ENCODE data around the gene RNF121. TPM values are rescaled to one million over a fixed set of nuclear protein-coding genes. Genes with fewer than 3 reads are reported as not detected.

The RNF121 gene
- total and polyA plus RNA-seq, 4 donors, result 27.6 to 40.6 (median 34.2) TPM

GRCh38 chr11:71933141-71933933, 4.5 kb downstream of the RNF121 start:
- peaks cover 8% of the 10 kb centered on the region for H3K4me1 ChIP-seq (ENCODE audit: control insufficient read depth, insufficient read depth, low read length)
- H3K27me3 ChIP-seq (ENCODE audit: control insufficient read depth, insufficient read depth, low read length), result no peaks in the 10 kb centered on the region
- no peaks in the 10 kb centered on the region for H3K9me3 ChIP-seq (ENCODE audit: control insufficient read depth, insufficient read depth, low read length)
- H3K27ac ChIP-seq (ENCODE audit: low read depth, low read length), result no peak overlapping the region
- no peaks in the 10 kb centered on the region for H3K36me3 ChIP-seq (ENCODE audit: control insufficient read depth, insufficient read depth, low read length)
- H3K4me3 ChIP-seq (ENCODE audit: low read depth, low read length), result no peak overlapping the region
- DNase-seq (ENCODE audit: low read depth in 4 of 6, low spot score in 6 of 6), result no peak
- WGBS (ENCODE audit: insufficient coverage), result 92% methylated on average over 1 of the region's 4 CpGs

DNA sequence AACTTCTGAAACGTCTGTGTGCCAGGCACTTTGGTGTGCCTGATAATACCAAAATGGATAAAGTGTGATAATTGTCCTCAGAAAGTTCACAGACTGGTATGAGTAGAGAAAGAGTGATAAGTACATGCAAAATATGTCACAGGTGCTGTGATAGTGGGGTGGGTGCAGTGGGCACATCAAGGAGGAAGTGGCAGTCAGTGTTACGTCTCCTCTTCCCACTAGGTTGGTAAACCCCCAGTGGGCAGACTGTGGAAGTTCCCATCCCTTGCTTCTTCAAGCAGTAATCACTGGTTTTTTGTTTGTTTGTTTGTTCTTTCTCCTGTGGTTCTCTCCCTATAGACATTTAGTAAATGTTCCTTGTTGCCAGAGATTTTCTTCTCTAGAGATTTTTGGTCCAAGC, 5.4 kb downstream of the RNF121 start:
- Histone ChIP-seq H3K4me1 (ENCODE audit: control insufficient read depth, insufficient read depth, low read length) (peaks cover 10% of the 10 kb centered on the region), H3K36me3 (ENCODE audit: control insufficient read depth, insufficient read depth, low read length) (no peaks in the 10 kb centered on the region), H3K9me3 (ENCODE audit: control insufficient read depth, insufficient read depth, low read length) (no peaks in the 10 kb centered on the region), H3K4me3 (ENCODE audit: low read depth, low read length) (no peak overlapping the region), H3K27me3 (ENCODE audit: control insufficient read depth, insufficient read depth, low read length) (no peaks in the 10 kb centered on the region), H3K27ac (ENCODE audit: low read depth, low read length) (no peak overlapping the region)
- DNase-seq (ENCODE audit: low read depth in 4 of 6, low spot score in 6 of 6), result no peak
- no CpG with 5 or more reads among the region's 2 CpGs for WGBS (ENCODE audit: insufficient coverage)

DNA sequence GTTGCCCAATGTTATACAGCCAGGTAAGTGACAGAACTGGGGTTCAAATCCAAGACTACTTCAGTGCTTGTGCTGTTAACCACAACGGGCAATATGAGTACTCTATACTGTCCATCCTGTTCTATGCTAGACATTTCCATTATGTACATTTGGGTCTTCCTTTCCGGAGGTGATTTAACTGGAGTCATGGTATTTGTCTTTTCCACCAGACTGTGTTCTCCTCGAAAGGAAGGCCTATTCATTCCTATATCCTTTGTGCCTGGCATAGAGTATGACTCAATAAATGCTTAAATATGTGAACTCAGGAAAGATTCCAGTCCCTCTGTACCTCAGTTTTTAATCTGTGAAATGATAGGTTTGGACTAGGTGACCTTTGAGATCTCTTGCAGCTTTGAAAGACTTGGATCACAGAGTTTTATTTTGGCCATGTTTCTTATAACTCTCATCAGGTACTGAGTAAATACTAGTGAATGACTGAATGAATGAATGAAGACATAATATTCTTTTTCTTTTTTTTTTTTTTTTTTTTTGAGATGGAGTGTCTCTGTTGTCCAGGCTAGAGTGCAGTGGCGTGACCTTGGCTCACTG, 6.6 kb downstream of the RNF121 start:
- no peaks in the 10 kb centered on the region for H3K9me3 ChIP-seq (ENCODE audit: control insufficient read depth, insufficient read depth, low read length)
- H3K4me3 ChIP-seq (ENCODE audit: low read depth, low read length), result no peak overlapping the region
- WGBS (ENCODE audit: insufficient coverage), result 100% methylated on average over 1 of the region's 4 CpGs
- H3K4me1 ChIP-seq (ENCODE audit: control insufficient read depth, insufficient read depth, low read length), result peaks cover 10% of the 10 kb centered on the region
- no peaks in the 10 kb centered on the region for H3K36me3 ChIP-seq (ENCODE audit: control insufficient read depth, insufficient read depth, low read length)
- no peak overlapping the region for H3K27ac ChIP-seq (ENCODE audit: low read depth, low read length)
- H3K27me3 ChIP-seq (ENCODE audit: control insufficient read depth, insufficient read depth, low read length), result no peaks in the 10 kb centered on the region
- DNase-seq (ENCODE audit: low read depth in 4 of 6, low spot score in 6 of 6), result no peak

DNA sequence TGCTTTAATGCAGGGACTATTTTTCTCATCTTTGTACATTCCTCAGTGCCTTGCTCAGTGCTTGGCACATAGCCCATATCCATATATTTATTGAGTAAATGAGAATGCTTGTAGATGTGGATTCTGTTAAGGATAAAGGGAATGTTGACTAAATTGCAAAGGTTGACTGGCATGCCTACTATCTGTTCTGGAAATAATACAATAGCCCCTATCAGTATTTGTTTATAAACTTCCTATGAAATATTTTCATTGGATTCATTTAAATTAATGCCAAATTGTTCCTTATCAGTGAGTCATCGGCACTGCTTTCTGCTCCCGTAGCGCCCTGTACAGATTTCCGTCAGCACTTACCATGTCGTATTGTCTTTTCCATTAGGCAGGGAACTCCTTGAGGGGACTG, 8.0 kb downstream of the RNF121 start:
- Histone ChIP-seq H3K4me1 (ENCODE audit: control insufficient read depth, insufficient read depth, low read length) (peaks cover 10% of the 10 kb centered on the region), H3K27me3 (ENCODE audit: control insufficient read depth, insufficient read depth, low read length) (no peaks in the 10 kb centered on the region), H3K27ac (ENCODE audit: low read depth, low read length) (no peak overlapping the region), H3K9me3 (ENCODE audit: control insufficient read depth, insufficient read depth, low read length) (no peaks in the 10 kb centered on the region), H3K36me3 (ENCODE audit: control insufficient read depth, insufficient read depth, low read length) (no peaks in the 10 kb centered on the region), H3K4me3 (ENCODE audit: low read depth, low read length) (no peak overlapping the region)
- 70% methylated on average over 4 of the region's 5 CpGs for WGBS (ENCODE audit: insufficient coverage)
- no peak for DNase-seq (ENCODE audit: low read depth in 4 of 6, low spot score in 6 of 6)

- Histone ChIP-seq H3K9me3 (ENCODE audit: control insufficient read depth, insufficient read depth, low read length) (no peaks in the 10 kb centered on the region), H3K27me3 (ENCODE audit: control insufficient read depth, insufficient read depth, low read length) (no peaks in the 10 kb centered on the region), H3K4me1 (ENCODE audit: control insufficient read depth, insufficient read depth, low read length) (peaks cover 10% of the 10 kb centered on the region), H3K27ac (ENCODE audit: low read depth, low read length) (no peak overlapping the region), H3K36me3 (ENCODE audit: control insufficient read depth, insufficient read depth, low read length) (no peaks in the 10 kb centered on the region), H3K4me3 (ENCODE audit: low read depth, low read length) (no peak overlapping the region)
- peak in 5 of 6 donors; percentile 8 to 51 (median 20) for DNase-seq (ENCODE audit: low read depth in 4 of 6, low spot score in 6 of 6)
- WGBS (ENCODE audit: insufficient coverage), result no CpG with 5 or more reads among the region's 1 CpG
These were observed 9.0 kb downstream of the RNF121 start for GRCh38 chr11:71937826-71938225.

GRCh38 chr11:71940561-71941219, 11.8 kb downstream of the RNF121 start:
- 69% methylated on average over 6 of the region's 6 CpGs for WGBS (ENCODE audit: insufficient coverage)
- Histone ChIP-seq H3K36me3 (ENCODE audit: control insufficient read depth, insufficient read depth, low read length) (no peaks in the 10 kb centered on the region), H3K27ac (ENCODE audit: low read depth, low read length) (no peak overlapping the region), H3K9me3 (ENCODE audit: control insufficient read depth, insufficient read depth, low read length) (no peaks in the 10 kb centered on the region), H3K27me3 (ENCODE audit: control insufficient read depth, insufficient read depth, low read length) (no peaks in the 10 kb centered on the region), H3K4me1 (ENCODE audit: control insufficient read depth, insufficient read depth, low read length) (peaks cover 10% of the 10 kb centered on the region), H3K4me3 (ENCODE audit: low read depth, low read length) (no peak overlapping the region)
- peak in 2 of 6 donors; percentile 4 to 32 for DNase-seq (ENCODE audit: low read depth in 4 of 6, low spot score in 6 of 6)

DNA sequence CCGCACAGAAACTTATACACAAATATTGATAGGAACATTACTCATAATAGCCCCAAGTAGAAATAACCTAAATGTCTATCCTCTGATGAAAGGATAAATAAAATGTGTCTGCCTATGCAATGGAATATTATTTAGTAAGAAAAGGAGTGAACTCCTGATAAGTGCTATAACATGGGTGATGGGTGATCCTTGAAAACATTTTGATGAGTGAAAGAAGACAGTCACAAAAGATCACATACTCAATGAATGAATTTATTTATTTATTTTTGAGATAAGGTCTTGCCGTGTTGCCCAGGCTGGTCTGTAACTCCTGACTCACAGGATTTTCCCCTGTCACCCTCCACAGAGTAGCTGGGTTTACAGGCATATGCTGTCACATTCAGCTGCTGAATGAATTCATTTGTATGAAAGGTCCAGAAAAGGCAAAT, 17.3 kb downstream of the RNF121 start:
- Histone ChIP-seq H3K36me3 (ENCODE audit: control insufficient read depth, insufficient read depth, low read length) (peaks cover 4% of the 10 kb centered on the region), H3K27me3 (ENCODE audit: control insufficient read depth, insufficient read depth, low read length) (no peaks in the 10 kb centered on the region), H3K4me3 (ENCODE audit: low read depth, low read length) (no peak overlapping the region), H3K27ac (ENCODE audit: low read depth, low read length) (no peak overlapping the region), H3K4me1 (ENCODE audit: control insufficient read depth, insufficient read depth, low read length) (no peaks in the 10 kb centered on the region), H3K9me3 (ENCODE audit: control insufficient read depth, insufficient read depth, low read length) (no peaks in the 10 kb centered on the region)
- no CpG with 5 or more reads among the region's 2 CpGs for WGBS (ENCODE audit: insufficient coverage)
- DNase-seq (ENCODE audit: low read depth in 4 of 6, low spot score in 6 of 6), result no peak

DNA sequence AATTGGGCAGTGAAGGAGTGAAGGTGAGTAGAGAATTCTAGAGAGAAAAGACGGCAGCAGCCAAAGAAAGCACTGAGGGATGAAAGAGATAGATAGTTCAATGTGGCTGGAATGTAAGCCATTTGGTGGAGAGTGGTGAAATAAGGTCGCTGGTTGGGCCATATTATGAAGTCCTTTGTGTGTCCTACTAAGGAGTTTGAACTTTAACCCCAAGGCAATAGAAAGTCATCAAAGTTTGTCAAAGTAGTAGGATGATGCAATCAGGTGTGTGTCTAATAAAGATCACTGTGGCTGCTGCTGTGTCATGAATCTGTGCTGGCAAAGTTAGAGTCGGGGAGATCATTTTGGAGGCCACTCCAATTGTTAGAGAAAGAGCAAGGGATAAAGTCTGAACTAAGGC, 18.7 kb downstream of the RNF121 start:
- Histone ChIP-seq H3K27me3 (ENCODE audit: control insufficient read depth, insufficient read depth, low read length) (no peaks in the 10 kb centered on the region), H3K36me3 (ENCODE audit: control insufficient read depth, insufficient read depth, low read length) (peaks cover 4% of the 10 kb centered on the region), H3K9me3 (ENCODE audit: control insufficient read depth, insufficient read depth, low read length) (no peaks in the 10 kb centered on the region), H3K27ac (ENCODE audit: low read depth, low read length) (no peak overlapping the region), H3K4me1 (ENCODE audit: control insufficient read depth, insufficient read depth, low read length) (no peaks in the 10 kb centered on the region), H3K4me3 (ENCODE audit: low read depth, low read length) (no peak overlapping the region)
- 86% methylated on average over 3 of the region's 3 CpGs for WGBS (ENCODE audit: insufficient coverage)
- DNase-seq (ENCODE audit: low read depth in 4 of 6, low spot score in 6 of 6), result no peak

GRCh38 chr11:71948314-71949027, 19.6 kb downstream of the RNF121 start:
- no peaks in the 10 kb centered on the region for H3K27me3 ChIP-seq (ENCODE audit: control insufficient read depth, insufficient read depth, low read length)
- no peak overlapping the region for H3K27ac ChIP-seq (ENCODE audit: low read depth, low read length)
- H3K4me3 ChIP-seq (ENCODE audit: low read depth, low read length), result no peak overlapping the region
- WGBS (ENCODE audit: insufficient coverage), result 92% methylated on average over 2 of the region's 7 CpGs
- H3K9me3 ChIP-seq (ENCODE audit: control insufficient read depth, insufficient read depth, low read length), result no peaks in the 10 kb centered on the region
- peaks cover 4% of the 10 kb centered on the region for H3K36me3 ChIP-seq (ENCODE audit: control insufficient read depth, insufficient read depth, low read length)
- no peak for DNase-seq (ENCODE audit: low read depth in 4 of 6, low spot score in 6 of 6)
- H3K4me1 ChIP-seq (ENCODE audit: control insufficient read depth, insufficient read depth, low read length), result no peaks in the 10 kb centered on the region

Measured in spinal cord (tissue), 10 donors.